PC-9 (cell line): ENCODE measurements around the gene E2F6. TPM values are rescaled to one million over a fixed set of nuclear protein-coding genes. Genes with fewer than 3 reads are reported as not detected.

Experiments used
- BruUV-seq: library from RNA; stranded (reverse); fragments of 400-500 nt; replicated peaks from 2 replicates; lab custom pipeline; 2021; lab: Mats Ljungman, UMichigan
- CTCF ChIA-PET: fragments of 300-600 bp; sonication (Branson Sonifier 250); formaldehyde crosslinking; loops from one replicate; lab custom pipeline; 2022; ENCODE audit warnings: antibody characterized with exemption; lab: Charles Lee
- POLR2A ChIA-PET: fragments of 300-600 bp; sonication (Branson Sonifier 250); formaldehyde crosslinking; loops from one replicate; lab custom pipeline; 2022; ENCODE audit warnings: antibody characterized with exemption; ENCODE audit not compliant: unreplicated experiment; lab: Charles Lee
- DNase-seq, 2 experiments: peaks; one replicate each; pipeline versions ENCODE4 v3.0.0 to v3.0.0-alpha.2; 2015 to 2022; ENCODE audit warnings: mixed read lengths in 1 of 2
- H2AFZ ChIP-seq: fragments of 200-600 bp; sonication (generic); 2 replicates; pipeline ENCODE4 v1.8.1; 2017; ENCODE audit warnings: antibody characterized with exemption
- H3F3A ChIP-seq: fragments of 200-600 bp; sonication (generic); 2 replicates; pipeline ENCODE4 v1.8.1; 2017; ENCODE audit warnings: antibody characterized with exemption, mild to moderate bottlenecking, low read depth; ENCODE audit not compliant: insufficient read depth
- H3K27ac ChIP-seq: fragments of 200-600 bp; sonication (generic); 2 replicates; pipeline ENCODE4 v1.6.1; 2016; ENCODE audit warnings: mixed run types
- H3K27me3 ChIP-seq: fragments of 200-600 bp; sonication (generic); 2 replicates; pipeline ENCODE4 v1.6.1; 2016; ENCODE audit warnings: low read depth, mixed run types; ENCODE audit not compliant: insufficient read depth
- H3K36me3 ChIP-seq: fragments of 200-600 bp; sonication (generic); 2 replicates; pipeline ENCODE4 v1.6.1; 2016; ENCODE audit warnings: low read depth, mixed run types
- H3K4me1 ChIP-seq: fragments of 200-600 bp; sonication (generic); replicated peaks from 2 replicates; pipeline ENCODE4 v1.6.1; 2016; ENCODE audit warnings: mixed run types; ENCODE audit not compliant: insufficient read depth
- H3K4me2 ChIP-seq: fragments of 200-600 bp; sonication (generic); 2 replicates; pipeline ENCODE4 v1.6.1; 2017; ENCODE audit warnings: mixed run types
- H3K4me3 ChIP-seq: fragments of 200-600 bp; sonication (generic); 2 replicates; pipeline ENCODE4 v1.6.1; 2016; ENCODE audit warnings: mixed run types
- H3K79me2 ChIP-seq: fragments of 200-600 bp; sonication (generic); 2 replicates; pipeline ENCODE4 v1.6.1; 2017; ENCODE audit warnings: low read depth, mixed run types
- H3K9me2 ChIP-seq: fragments of 200-600 bp; sonication (generic); 2 replicates; pipeline ENCODE4 v1.8.1; 2017; ENCODE audit warnings: mild to moderate bottlenecking; ENCODE audit not compliant: insufficient read depth
- H3K9me3 ChIP-seq: fragments of 200-600 bp; sonication (generic); 2 replicates; pipeline ENCODE4 v1.8.1; 2016; ENCODE audit warnings: low read depth; ENCODE audit not compliant: insufficient read depth
- H4K20me1 ChIP-seq: fragments of 200-600 bp; sonication (generic); 2 replicates; pipeline ENCODE4 v1.8.1; 2017; ENCODE audit not compliant: insufficient read depth
- CTCF ChIP-seq: fragments of 200-600 bp; sonication (generic); conservative IDR thresholded peaks from 2 replicates; pipeline ENCODE4 v1.6.1; 2017; ENCODE audit warnings: mixed run types, antibody characterized with exemption, mild to moderate bottlenecking, moderate library complexity
- EZH2 ChIP-seq: fragments of 200-600 bp; sonication (generic); IDR thresholded peaks from 2 replicates; pipeline ENCODE4 v1.8.0; 2017; ENCODE audit warnings: antibody characterized with exemption, low read depth
- intact Hi-C: fragments of 100-400 bp; cut with micrococcal nuclease; formaldehyde crosslinking; loops from one replicate; pipeline ENCODE4 v1.10.0; 2022; ENCODE audit not compliant: unreplicated experiment
- total RNA-seq: library from RNA; stranded (reverse); gene quantifications from 2 replicates; pipeline ENCODE4 v1.2.3, GENCODE V29; 2021

The E2F6 gene
- total RNA-seq, 1 experiment from 2014 or later = 15.2 TPM

DNA sequence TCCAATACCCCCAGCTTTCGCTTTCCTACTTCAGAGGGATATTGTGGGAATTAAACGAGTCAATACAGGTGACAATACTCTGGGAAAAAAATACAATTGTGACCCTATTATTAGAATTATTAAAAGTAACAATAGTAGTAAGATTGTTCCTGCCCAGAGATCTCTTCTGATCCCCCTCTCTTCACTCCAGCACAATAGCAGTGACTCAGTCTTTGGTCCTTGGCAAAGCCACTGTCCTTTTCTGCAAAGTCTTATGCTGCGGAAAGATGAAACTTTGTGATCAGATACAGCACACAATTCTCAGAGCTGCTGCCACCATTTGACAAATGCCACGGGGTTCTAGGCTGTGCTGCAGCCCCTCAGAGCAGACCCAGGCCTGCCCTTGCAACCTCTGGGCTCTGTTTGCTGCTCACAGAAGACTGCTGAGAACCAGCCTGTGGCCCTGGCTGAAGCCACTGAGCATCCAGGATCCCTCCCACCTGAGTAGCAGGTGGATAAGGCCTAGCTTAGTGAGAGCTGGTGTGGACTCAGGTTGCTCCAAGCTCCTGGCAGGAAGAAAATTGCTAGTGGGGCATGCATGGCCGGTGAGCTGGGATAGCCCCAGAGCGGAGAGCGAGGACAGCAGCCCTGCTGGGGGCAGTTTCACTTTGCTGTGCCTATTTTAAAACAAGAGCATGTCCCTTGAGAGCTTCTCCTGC, 61.4 kb downstream of the E2F6 start:
- Histone ChIP-seq H3K9me3 (no peaks in the 10 kb centered on the region), H3K27ac (no peak overlapping the region), H3K4me1 (no peaks in the 10 kb centered on the region), H3K4me2 (no peak overlapping the region), H3K36me3 (no peaks in the 10 kb centered on the region), H2AFZ (no peak overlapping the region), H3K4me3 (no peak overlapping the region), H3F3A (peaks cover 7% of the 10 kb centered on the region; the same call in 1 of the 2 replicates), H3K27me3 (no peaks in the 10 kb centered on the region), H3K9me2 (no peaks in the 10 kb centered on the region), H3K79me2 (no peaks in the 10 kb centered on the region), H4K20me1 (no peaks in the 10 kb centered on the region)
- intact Hi-C loops = no loop called here
- BruUV-seq = no TSS peak
- POLR2A ChIA-PET = interaction anchor here (0.5 kb wide), 2 partner anchors 310 to 683 kb away, joined by 3 read pairs; no protein-coding TSS in a partner anchor
- CTCF ChIA-PET = interaction anchor here (0.5 to 0.6 kb wide), 2 partner anchors 15 to 486 kb away, joined by 3 to 11 read pairs; no protein-coding TSS in a partner anchor
- no peak for DNase-seq
- TF ChIP-seq EZH2 = no peak
- no peak for TF ChIP-seq CTCF

- no TSS peak for BruUV-seq
- intact Hi-C loops = no loop called here
- no peak overlapping the region for H3K27ac ChIP-seq
- H3K4me3 ChIP-seq = no peak overlapping the region
- H3K27me3 ChIP-seq = no peaks in the 10 kb centered on the region
- no peaks in the 10 kb centered on the region for H3K9me2 ChIP-seq
- no peak overlapping the region for H3K4me2 ChIP-seq
- no peak overlapping the region for H2AFZ ChIP-seq
- no peaks in the 10 kb centered on the region for H4K20me1 ChIP-seq
- no peaks in the 10 kb centered on the region for H3K36me3 ChIP-seq
- ChIA-PET POLR2A (interaction anchor here (0.7 kb wide), 1 partner anchor 21 kb away, joined by 6 read pairs; no protein-coding TSS in a partner anchor), CTCF (interaction anchor here (0.6 kb wide), 1 partner anchor 328 kb away, joined by 10 read pairs; no protein-coding TSS in a partner anchor)
- TF ChIP-seq EZH2 (no peak), CTCF (no peak)
- no peaks in the 10 kb centered on the region for H3K79me2 ChIP-seq
- DNase-seq = no peak
- H3K9me3 ChIP-seq = no peaks in the 10 kb centered on the region
- no peaks in the 10 kb centered on the region for H3K4me1 ChIP-seq
- H3F3A ChIP-seq = peaks cover 7% of the 10 kb centered on the region; the same call in 1 of the 2 replicates
Measured at GRCh38 chr2:11402436-11402835, 63.5 kb downstream of the E2F6 start.

DNA sequence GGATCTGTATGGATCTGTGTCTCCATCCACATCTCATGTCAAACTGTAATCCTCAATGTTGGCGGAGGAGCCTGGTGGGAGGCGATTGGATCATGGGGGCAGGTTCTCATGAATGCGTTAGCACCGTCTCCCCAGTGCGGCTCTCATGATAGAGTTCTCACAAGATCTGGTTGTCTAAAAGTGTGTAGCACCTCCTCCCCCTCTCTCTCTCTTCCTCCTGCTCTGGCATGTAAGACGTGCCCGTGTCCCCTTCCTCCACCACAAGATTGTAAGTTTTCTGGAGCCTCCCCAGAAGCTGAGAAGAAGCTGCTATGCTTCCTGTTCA, 66.6 kb downstream of the E2F6 start:
- Histone ChIP-seq H3K9me3 (no peaks in the 10 kb centered on the region), H4K20me1 (no peaks in the 10 kb centered on the region), H3K27me3 (no peaks in the 10 kb centered on the region), H3K27ac (no peak overlapping the region), H3K4me3 (no peak overlapping the region), H3K4me1 (no peaks in the 10 kb centered on the region), H3K36me3 (no peaks in the 10 kb centered on the region), H3K4me2 (no peak overlapping the region), H3F3A (no peaks in the 10 kb centered on the region), H2AFZ (0 out of 2 replicates have a peak overlapping the region, but pooled peaks have one; percentile 8), H3K79me2 (no peaks in the 10 kb centered on the region), H3K9me2 (no peaks in the 10 kb centered on the region)
- ChIA-PET CTCF (no interaction called here), POLR2A (no interaction called here)
- TF ChIP-seq EZH2 (no peak), CTCF (no peak)
- DNase-seq = no peak
- BruUV-seq = no TSS peak
- intact Hi-C loops = no loop called here
